Measurements from ENCODE around the gene SYNGR2. TPM values are rescaled to one million over a fixed set of nuclear protein-coding genes. Genes with fewer than 3 reads are reported as not detected.

The SYNGR2 gene
- total RNA-seq, 1 experiment from 2014 or later = 148 TPM

- no peak for TF ChIP-seq TCF7L2 (IDR thresholded peaks at IDR 0.05; ENCODE audit: borderline replicate concordance, extremely low read depth, insufficient read depth, insufficient read length)
Observed at GRCh38 chr17:78125138-78125913, 43.1 kb upstream of the SYNGR2 start (continued).

GRCh38 chr17:78125976-78126894, 42.1 kb upstream of the SYNGR2 start:
- Histone ChIP-seq H3K9me3 (ENCODE audit: control insufficient read depth in 1 of 2, insufficient read depth in 1 of 2, low read depth in 1 of 2, low read length in 2 of 2) (no peaks in the 10 kb centered on the region), H3K4me2 (ENCODE audit: low read length) (peak overlapping the region; percentile 96), H3K9ac (ENCODE audit: low read length) (peak overlapping the region; percentile 77; the same call in 1 of the 2 replicates), H3K4me3 (replicated peaks in 1 of 2; ENCODE audit: low read depth in 1 of 2, low read length in 2 of 2) (no peak overlapping the region), H3K36me3 (ENCODE audit: control insufficient read depth in 1 of 2, insufficient read depth in 2 of 2, low read length in 2 of 2) (peaks cover 5 to 20% of the 10 kb centered on the region in 2 experiments; a peak in 3 of 4 replicates), H3K79me2 (ENCODE audit: insufficient read depth, low read length) (peaks cover 17% of the 10 kb centered on the region; the same call in 1 of the 2 replicates), H2AFZ (ENCODE audit: low read depth, low read length, poor library complexity, severe bottlenecking) (no peak overlapping the region), H3K27ac (ENCODE audit: low read depth, low read length) (peak overlapping the region; percentile 16; the same call in 1 of the 2 replicates), H3K27me3 (ENCODE audit: insufficient read depth, low read length) (no peaks in the 10 kb centered on the region), H4K20me1 (ENCODE audit: insufficient read depth) (no peaks in the 10 kb centered on the region), H3K4me1 (ENCODE audit: control insufficient read depth in 1 of 2, insufficient read depth in 2 of 2, low read length in 2 of 2) (peaks cover 28 to 41% of the 10 kb centered on the region in 2 experiments; a peak in 3 of 4 replicates), H3K9me2 (ENCODE audit: insufficient read depth) (no peaks in the 10 kb centered on the region)
- BruUV-seq (replicated peaks) = no TSS peak
- ChIA-PET CTCF (no interaction called here), POLR2A (interaction anchor here (0.9 kb wide), 1 partner anchor 61 kb away, joined by 3 read pairs; the partner anchor contains the start of genes AFMID and TK1), RAD21 (ENCODE audit: low non-redundant PET in 1 of 2, low total read pairs in 2 of 2, uncharacterized antibody in 2 of 2, unreplicated experiment in 2 of 2) (no interaction called here)
- ATAC-seq (no peak), DNase-seq (ENCODE audit: low read depth, low spot score) (no peak)
- intact Hi-C loops (cut with micrococcal nuclease) = loop anchor here (5.0 kb wide), 1 partner anchor 126 kb away; no protein-coding TSS in a partner anchor
- TF ChIP-seq POLR2AphosphoS5 (IDR thresholded peaks at IDR 0.05; ENCODE audit: low read depth, low read length) (no peak), ELF1 (IDR thresholded peaks at IDR 0.05; ENCODE audit: borderline replicate concordance, low read depth) (no peak), MAX (IDR thresholded peaks at IDR 0.05) (no peak), REST (IDR thresholded peaks at IDR 0.05; ENCODE audit: low read depth) (no peak), CBX3 (IDR thresholded peaks at IDR 0.05; ENCODE audit: low read depth) (no peak), SIN3A (IDR thresholded peaks at IDR 0.05; ENCODE audit: low read depth) (no peak), SP1 (IDR thresholded peaks at IDR 0.05; ENCODE audit: low read depth) (no peak), TCF7L2 (IDR thresholded peaks at IDR 0.05; ENCODE audit: borderline replicate concordance, extremely low read depth, insufficient read depth, insufficient read length) (no peak), ZNF274 (IDR thresholded peaks at IDR 0.05; ENCODE audit: low read depth, low read length) (no peak), EZH2 (IDR thresholded peaks at IDR 0.05) (no peak), CTCF (IDR thresholded peaks at IDR 0.05 in 2 of 3, conservative IDR thresholded peaks at IDR 0.05 in 1 of 3; ENCODE audit: borderline replicate concordance in 1 of 3, insufficient read depth in 1 of 3, low read depth in 2 of 3, low read length in 2 of 3) (no peak), ATF3 (IDR thresholded peaks at IDR 0.05) (no peak), CEBPB (IDR thresholded peaks at IDR 0.05; ENCODE audit: low read depth) (no peak), JUND (IDR thresholded peaks at IDR 0.05) (no peak)
